ENCODE results near the gene PDE8B. TPM values are rescaled to one million over a fixed set of nuclear protein-coding genes. Genes with fewer than 3 reads are reported as not detected.

The PDE8B gene
- total RNA-seq, 1 experiment from 2014 or later: 0.07 TPM

DNA sequence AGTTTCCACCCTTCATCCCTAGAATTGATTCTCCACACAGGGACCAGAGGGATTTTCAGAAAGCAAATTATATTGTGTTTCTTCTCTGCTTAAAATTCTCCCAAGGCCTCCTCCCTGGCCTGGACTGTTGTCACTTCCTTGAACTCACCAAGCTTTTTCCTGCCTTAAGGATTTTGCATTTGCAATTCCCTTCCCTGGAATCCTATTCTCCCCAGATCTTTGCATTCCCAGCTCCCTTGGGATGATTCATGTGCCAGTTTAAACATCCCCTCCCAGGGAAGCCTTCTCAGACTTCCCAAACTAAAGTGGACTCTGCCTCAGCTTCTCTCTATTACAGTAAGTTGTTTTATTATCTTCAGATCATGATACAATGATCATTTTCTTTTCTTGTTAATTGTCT is 35.2 kb upstream of the PDE8B start:
- peaks cover 21% of the 10 kb centered on the region for H3K27me3 Mint-ChIP-seq (ENCODE audit: low read depth)
- H3K23ac ChIP-seq (ENCODE audit: insufficient read length, low read depth, low read length): no peak overlapping the region

More for the DNA sequence above, 35.2 kb upstream of the PDE8B start:
- Histone ChIP-seq H3K4ac (ENCODE audit: low read depth, low read length) (no peak overlapping the region), H3K27me3 (ENCODE audit: insufficient read depth, low read length) (peaks cover 2% of the 10 kb centered on the region; the same call in 1 of the 2 replicates), H3K23me2 (ENCODE audit: insufficient read length, low read depth, low read length, poor library complexity, severe bottlenecking) (peaks cover 3% of the 10 kb centered on the region), H4K20me1 (ENCODE audit: control insufficient read depth, insufficient read depth, insufficient read length) (no peaks in the 10 kb centered on the region), H4K5ac (ENCODE audit: insufficient read length, low read depth, low read length) (no peak overlapping the region), H2BK20ac (ENCODE audit: low read depth, low read length, poor library complexity, severe bottlenecking) (no peak overlapping the region), H4K8ac (replicated peaks; ENCODE audit: insufficient read length, low read depth, low read length) (no peak overlapping the region), H3K9me3 (ENCODE audit: control insufficient read depth, low read depth, low read length) (no peaks in the 10 kb centered on the region), H3K14ac (ENCODE audit: insufficient read depth, low read length) (no peak overlapping the region), H2BK15ac (ENCODE audit: low read depth, low read length) (no peak overlapping the region), H3K4me2 (ENCODE audit: insufficient read depth, insufficient read length, low read length) (no peak overlapping the region), H3K18ac (ENCODE audit: insufficient read length, low read depth, low read length) (no peak overlapping the region), H3K56ac (ENCODE audit: insufficient read length, low read depth, low read length) (no peak overlapping the region), H4K91ac (ENCODE audit: insufficient read length, low read depth, low read length) (no peak overlapping the region), H2BK5ac (ENCODE audit: insufficient read length, low read length) (no peak overlapping the region), H2BK12ac (ENCODE audit: insufficient read length, low read depth, low read length) (no peak overlapping the region), H2AK5ac (ENCODE audit: insufficient read length, low read length) (no peak overlapping the region), H3T11ph (ENCODE audit: low read length) (no peak overlapping the region), H3K27ac (ENCODE audit: insufficient read length, low read depth, low read length) (no peak overlapping the region), H3K4me1 (ENCODE audit: insufficient read depth, low read length) (no peaks in the 10 kb centered on the region), H2AFZ (ENCODE audit: low read length) (no peak overlapping the region), H3K79me2 (ENCODE audit: insufficient read depth, low read length) (no peaks in the 10 kb centered on the region), H2BK120ac (ENCODE audit: low read depth, low read length, poor library complexity, severe bottlenecking) (no peak overlapping the region), H3K9ac (ENCODE audit: extremely low read depth, insufficient read length, low read length) (no peak overlapping the region), H3K79me1 (ENCODE audit: insufficient read depth, low read depth, low read length, poor library complexity, severe bottlenecking) (no peaks in the 10 kb centered on the region)
- Mint-ChIP-seq H3K4me1 (no peaks in the 10 kb centered on the region), H3K9me3 (no peaks in the 10 kb centered on the region), H3K4me3 (no peak overlapping the region), H3K27ac (no peak overlapping the region), H3K36me3 (ENCODE audit: insufficient read depth in 1 of 3, low read depth in 3 of 3) (no peaks in the 10 kb centered on the region)
- no peak for DNase-seq
- TF ChIP-seq, protein P1, sequence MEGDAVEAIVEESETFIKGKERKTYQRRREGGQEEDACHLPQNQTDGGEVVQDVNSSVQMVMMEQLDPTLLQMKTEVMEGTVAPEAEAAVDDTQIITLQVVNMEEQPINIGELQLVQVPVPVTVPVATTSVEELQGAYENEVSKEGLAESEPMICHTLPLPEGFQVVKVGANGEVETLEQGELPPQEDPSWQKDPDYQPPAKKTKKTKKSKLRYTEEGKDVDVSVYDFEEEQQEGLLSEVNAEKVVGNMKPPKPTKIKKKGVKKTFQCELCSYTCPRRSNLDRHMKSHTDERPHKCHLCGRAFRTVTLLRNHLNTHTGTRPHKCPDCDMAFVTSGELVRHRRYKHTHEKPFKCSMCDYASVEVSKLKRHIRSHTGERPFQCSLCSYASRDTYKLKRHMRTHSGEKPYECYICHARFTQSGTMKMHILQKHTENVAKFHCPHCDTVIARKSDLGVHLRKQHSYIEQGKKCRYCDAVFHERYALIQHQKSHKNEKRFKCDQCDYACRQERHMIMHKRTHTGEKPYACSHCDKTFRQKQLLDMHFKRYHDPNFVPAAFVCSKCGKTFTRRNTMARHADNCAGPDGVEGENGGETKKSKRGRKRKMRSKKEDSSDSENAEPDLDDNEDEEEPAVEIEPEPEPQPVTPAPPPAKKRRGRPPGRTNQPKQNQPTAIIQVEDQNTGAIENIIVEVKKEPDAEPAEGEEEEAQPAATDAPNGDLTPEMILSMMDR (conservative IDR thresholded peaks at IDR 0.05): no peak
